H1 (cell line): ENCODE data around the gene EPHB3. TPM values are rescaled to one million over a fixed set of nuclear protein-coding genes. Genes with fewer than 3 reads are reported as not detected.

Source experiments
- CBX5 ChIP-seq: fragments of 300-800, 300-1000 bp; sonication (generic); IDR thresholded peaks from 2 replicates; pipeline ENCODE4 v1.7.1; 2016; ENCODE audit warnings: antibody characterized with exemption, low read length, low read depth
- CBX8 ChIP-seq: fragments of 300-800, 300-1000 bp; sonication (generic); IDR thresholded peaks from 2 replicates; pipeline ENCODE4 v1.7.1; 2016; ENCODE audit warnings: low read depth, low read length, borderline replicate concordance
- CHD1 ChIP-seq: IDR thresholded peaks from 2 replicates; pipeline ENCODE4 v1.6.1; 2012; ENCODE audit warnings: low read depth, low read length, improper control_type of control experiment
- HDAC2 ChIP-seq, 2 experiments: fragments of 300-600 bp in 1 of 2; sonication (generic) in 1 of 2; IDR thresholded peaks; 2 replicates each; pipeline ENCODE4 v1.6.1; 2011 to 2012; ENCODE audit warnings: low read depth in 2 of 2, low read length in 2 of 2, mild to moderate bottlenecking in 2 of 2, moderate library complexity in 2 of 2, borderline replicate concordance in 1 of 2, inconsistent platforms in 1 of 2
- JUND ChIP-seq: IDR thresholded peaks from 2 replicates; pipeline ENCODE4 v1.6.1; 2011; ENCODE audit warnings: mild to moderate bottlenecking, improper control_type of control experiment, low read length
- NRF1 ChIP-seq: IDR thresholded peaks from 2 replicates; pipeline ENCODE4 v1.6.1; 2011; ENCODE audit warnings: mild to moderate bottlenecking, low read depth, low read length, improper control_type of control experiment
- RAD21 ChIP-seq, 2 experiments: IDR thresholded peaks in 1 of 2; conservative IDR thresholded peaks in 1 of 2; 2 replicates each; pipeline ENCODE4 v1.6.1; 2011; ENCODE audit warnings: low read depth in 2 of 2, low read length in 2 of 2, improper control_type of control experiment in 1 of 2, inconsistent platforms in 1 of 2, mild to moderate bottlenecking in 1 of 2, moderate library complexity in 1 of 2
- TAF1 ChIP-seq: IDR thresholded peaks from 2 replicates; pipeline ENCODE4 v1.6.1; 2011; ENCODE audit warnings: mild to moderate bottlenecking, low read depth, low read length
- polyA plus RNA-seq, 7 experiments: library from polyadenylated mRNA; depleted of rRNA in 3 of 7; stranded (reverse) in 5 of 7; unstranded in 2 of 7; fragments of >200 nt in 5 of 7; fragments of 200-250 nt in 2 of 7; gene quantifications; 1 replicate in 5 of 7; 2 replicates in 1 of 7; 4 replicates in 1 of 7; pipeline versions ENCODE4 v1.2.1 to v1.2.3, GENCODE V29; 2011 to 2013; ENCODE audit warnings: missing spikeins in 2 of 7, mixed read lengths in 2 of 7
- total RNA-seq: library from RNA; stranded (reverse); fragmentation: NEBNext Ultra II Directional; extraction: Animal tissue kit (Norgen Biotek cat#: 25700); gene quantifications from 2 replicates; pipeline ENCODE4 v1.2.1, GENCODE V29; 2021
- TF ChIP-seq, protein P1 (sequence below): IDR thresholded peaks from 2 replicates; pipeline ENCODE4 v1.6.1; 2011; ENCODE audit warnings: low read depth, mild to moderate bottlenecking, low read length; ENCODE audit not compliant: insufficient read depth
- TF ChIP-seq, protein P2 (sequence below): IDR thresholded peaks from 2 replicates; pipeline ENCODE4 v1.6.1; 2012; ENCODE audit warnings: low read length, inconsistent platforms

Gene EPHB3
- total and polyA plus RNA-seq, 2 of the 8 experiments (the other 6 are each of a cell fraction or from before 2014, with no cell fraction given) = 0.41 to 0.91 TPM

DNA sequence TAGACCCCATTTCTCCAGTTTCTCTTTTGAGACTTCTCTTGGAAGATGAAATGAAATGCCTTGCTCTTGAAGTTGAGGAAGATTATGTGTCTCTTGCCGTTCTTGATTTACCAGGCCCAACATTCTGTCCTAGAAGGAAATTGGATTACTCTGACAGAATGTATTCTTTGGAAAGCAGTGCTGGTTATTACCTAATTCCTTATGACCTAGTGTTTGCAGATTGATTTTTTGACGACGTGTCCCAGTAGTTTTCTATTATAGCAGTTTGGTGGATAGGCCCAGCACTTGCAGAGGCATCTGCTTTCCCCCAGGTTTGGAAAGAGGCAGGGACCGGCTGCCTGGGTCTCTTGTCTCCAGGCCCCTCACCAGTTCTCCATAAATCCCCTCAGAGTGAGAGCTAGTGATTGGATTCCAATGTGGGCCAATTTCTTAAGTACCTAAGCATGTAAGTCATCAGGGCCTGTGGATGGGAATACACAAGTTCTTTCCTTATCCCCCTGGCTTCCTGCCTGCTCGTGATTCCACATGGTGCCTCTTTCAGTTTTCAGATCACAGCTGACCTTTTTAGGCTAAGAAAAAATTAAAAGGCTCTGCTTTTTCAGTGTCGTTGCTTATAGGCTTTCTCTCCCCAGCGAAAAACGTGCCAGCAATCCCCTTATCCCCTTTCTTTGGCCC lies 50.2 kb downstream of the EPHB3 start (continued):
- TF ChIP-seq, protein P1, sequence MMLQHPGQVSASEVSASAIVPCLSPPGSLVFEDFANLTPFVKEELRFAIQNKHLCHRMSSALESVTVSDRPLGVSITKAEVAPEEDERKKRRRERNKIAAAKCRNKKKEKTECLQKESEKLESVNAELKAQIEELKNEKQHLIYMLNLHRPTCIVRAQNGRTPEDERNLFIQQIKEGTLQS = no peak
- TF ChIP-seq, protein P2, sequence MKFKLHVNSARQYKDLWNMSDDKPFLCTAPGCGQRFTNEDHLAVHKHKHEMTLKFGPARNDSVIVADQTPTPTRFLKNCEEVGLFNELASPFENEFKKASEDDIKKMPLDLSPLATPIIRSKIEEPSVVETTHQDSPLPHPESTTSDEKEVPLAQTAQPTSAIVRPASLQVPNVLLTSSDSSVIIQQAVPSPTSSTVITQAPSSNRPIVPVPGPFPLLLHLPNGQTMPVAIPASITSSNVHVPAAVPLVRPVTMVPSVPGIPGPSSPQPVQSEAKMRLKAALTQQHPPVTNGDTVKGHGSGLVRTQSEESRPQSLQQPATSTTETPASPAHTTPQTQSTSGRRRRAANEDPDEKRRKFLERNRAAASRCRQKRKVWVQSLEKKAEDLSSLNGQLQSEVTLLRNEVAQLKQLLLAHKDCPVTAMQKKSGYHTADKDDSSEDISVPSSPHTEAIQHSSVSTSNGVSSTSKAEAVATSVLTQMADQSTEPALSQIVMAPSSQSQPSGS = no peak
- no peak for TF ChIP-seq NRF1
- TF ChIP-seq CBX8 = no peak
- TF ChIP-seq CHD1 = no peak
- no peak for TF ChIP-seq RAD21 (IDR thresholded peaks at IDR 0.05 in 1 of 2, conservative IDR thresholded peaks at IDR 0.05 in 1 of 2; ENCODE audit: low read depth in 2 of 2, low read length in 2 of 2)
- TF ChIP-seq TAF1 = no peak
- TF ChIP-seq JUND = no peak
- TF ChIP-seq CBX5 = no peak
- TF ChIP-seq HDAC2 (IDR thresholded peaks at IDR 0.05; ENCODE audit: borderline replicate concordance in 1 of 2, low read depth in 2 of 2, low read length in 2 of 2) = no peak
